ENCODE measurements around the gene RPL3. TPM values are rescaled to one million over a fixed set of nuclear protein-coding genes. Genes with fewer than 3 reads are reported as not detected.

RPL3 gene
- total and polyA plus RNA-seq, 4 donors = 580 to 1,767 (median 1,184) TPM

- TF ChIP-seq REST (IDR thresholded peaks at IDR 0.05) (no peak), MAX (IDR thresholded peaks at IDR 0.05) (no peak), SP1 (IDR thresholded peaks at IDR 0.05) (no peak), CTCF (IDR thresholded peaks at IDR 0.05; ENCODE audit: low read depth, low read length, missing input control) (no peak), YY1 (IDR thresholded peaks at IDR 0.05) (no peak), RAD21 (IDR thresholded peaks at IDR 0.05) (no peak), EGR1 (IDR thresholded peaks at IDR 0.05; ENCODE audit: low read depth in 2 of 2) (no peak), GABPA (IDR thresholded peaks at IDR 0.05 in 1 of 2, conservative IDR thresholded peaks at IDR 0.05 in 1 of 2) (no peak), ATF3 (IDR thresholded peaks at IDR 0.05) (no peak), RXRA (IDR thresholded peaks at IDR 0.05) (no peak), FOXA1 (IDR thresholded peaks at IDR 0.05) (no peak), JUND (IDR thresholded peaks at IDR 0.05) (no peak), TAF1 (conservative IDR thresholded peaks at IDR 0.05) (no peak), FOXA2 (IDR thresholded peaks at IDR 0.05) (no peak), HNF4A (conservative IDR thresholded peaks at IDR 0.05) (no peak), HNF4G (IDR thresholded peaks at IDR 0.05) (no peak), ZBTB33 (IDR thresholded peaks at IDR 0.05) (no peak)
- no peaks in the 10 kb centered on the region for H3K9me3 ChIP-seq (ENCODE audit: control insufficient read depth in 4 of 4, low read length in 3 of 4)
- no peaks in the 10 kb centered on the region for H3K27me3 ChIP-seq (ENCODE audit: control insufficient read depth in 4 of 4, insufficient read depth in 4 of 4, low read length in 3 of 4)
- H3K27ac ChIP-seq (ENCODE audit: low read depth in 1 of 2, low read length in 2 of 2) = no peak overlapping the region
- H3K36me3 ChIP-seq (ENCODE audit: control insufficient read depth in 4 of 4, insufficient read depth in 3 of 4, low read depth in 1 of 4, low read length in 3 of 4) = no peaks in the 10 kb centered on the region
- no peak overlapping the region for H3K4me3 ChIP-seq (ENCODE audit: low read depth in 1 of 3, low read length in 3 of 3)
- no peak for DNase-seq (ENCODE audit: low spot score)
- H3K4me1 ChIP-seq (ENCODE audit: control insufficient read depth in 4 of 4, insufficient read depth in 4 of 4, low read length in 3 of 4) = no peaks in the 10 kb centered on the region
- H3K9ac ChIP-seq (ENCODE audit: low read depth in 1 of 2, low read length in 2 of 2) = no peak overlapping the region
- WGBS = 79% methylated on average over 11 of the region's 11 CpGs
Observed at GRCh38 chr22:39364714-39365491, 45.5 kb upstream of the RPL3 start.
